Lower lobe of right lung (tissue), 2 donors: ENCODE results near the gene NPM1. TPM values are rescaled to one million over a fixed set of nuclear protein-coding genes. Genes with fewer than 3 reads are reported as not detected.

Experiments used
- ATAC-seq, 2 donors: fragments of 200-7000 bp; cut with Tn5 transposase; one replicate each; pipeline ENCODE4 v1.9.1; 2020 to 2022; ENCODE audit warnings: mild to moderate bottlenecking in 2 of 2, moderate library complexity in 2 of 2
- DNase-seq: peaks from one replicate; pipeline ENCODE4 v3.0.0-alpha.2; 2020
- H3K27ac ChIP-seq: fragments of 200-600 bp; one replicate; pipeline ENCODE4 v1.8.0; 2022
- H3K27me3 ChIP-seq: fragments of 200-600 bp; one replicate; pipeline ENCODE4 v1.8.0; 2022; ENCODE audit warnings: low read depth
- H3K36me3 ChIP-seq: fragments of 200-600 bp; one replicate; pipeline ENCODE4 v1.8.0; 2022; ENCODE audit warnings: mild to moderate bottlenecking
- H3K4me1 ChIP-seq: fragments of 200-600 bp; one replicate; pipeline ENCODE4 v1.8.0; 2022
- H3K4me3 ChIP-seq: fragments of 200-600 bp; one replicate; pipeline ENCODE4 v1.8.0; 2022; ENCODE audit warnings: mild to moderate bottlenecking
- H3K9me3 ChIP-seq: fragments of 200-600 bp; one replicate; pipeline ENCODE4 v1.8.0; 2022
- CTCF ChIP-seq: fragments of 200-600 bp; IDR thresholded peaks from one replicate; pipeline ENCODE4 v1.8.0; 2022; ENCODE audit warnings: antibody characterized with exemption, mild to moderate bottlenecking
- intact Hi-C: fragments of 100-400 bp; cut with DNase I; formaldehyde crosslinking; loops from one replicate; pipeline ENCODE4 v1.11.0; 2022
- total RNA-seq: library from RNA; stranded (reverse); fragmentation: NEBNext Ultra II Directional; extraction: Animal tissue kit (Norgen Biotek cat#: 25700); gene quantifications from one replicate; pipeline ENCODE4 v1.2.1, GENCODE V29; 2021
- donor health status: DM: no; HTN: yes; CAD: no; lungs with severe emphysema.

The NPM1 gene
- total RNA-seq, 1 donor from 2014 or later = 684 TPM

- H3K27me3 ChIP-seq = no peaks in the 10 kb centered on the region
- no peak for ATAC-seq
- H3K9me3 ChIP-seq = no peaks in the 10 kb centered on the region
- no peak for DNase-seq
- H3K4me3 ChIP-seq = no peak overlapping the region
- no peak overlapping the region for H3K27ac ChIP-seq
- H3K36me3 ChIP-seq = no peaks in the 10 kb centered on the region
- intact Hi-C loops = no loop called here
- H3K4me1 ChIP-seq = no peaks in the 10 kb centered on the region
- no peak for TF ChIP-seq CTCF
These were observed 53.7 kb downstream of the NPM1 start for GRCh38 chr5:171441246-171441791.

- Histone ChIP-seq H3K27me3 (no peaks in the 10 kb centered on the region), H3K36me3 (no peaks in the 10 kb centered on the region), H3K27ac (no peak overlapping the region), H3K4me3 (no peak overlapping the region), H3K9me3 (no peaks in the 10 kb centered on the region), H3K4me1 (no peaks in the 10 kb centered on the region)
- no peak for TF ChIP-seq CTCF
- intact Hi-C loops = no loop called here
- ATAC-seq = no peak
- no peak for DNase-seq
These were observed 54.8 kb downstream of the NPM1 start for GRCh38 chr5:171442287-171443042.

- Histone ChIP-seq H3K36me3 (no peaks in the 10 kb centered on the region), H3K9me3 (no peaks in the 10 kb centered on the region), H3K4me1 (no peaks in the 10 kb centered on the region), H3K4me3 (no peak overlapping the region), H3K27ac (no peak overlapping the region), H3K27me3 (no peaks in the 10 kb centered on the region)
- intact Hi-C loops = no loop called here
- no peak for DNase-seq
- no peak for ATAC-seq
- TF ChIP-seq CTCF = no peak
These were observed 56.9 kb downstream of the NPM1 start for GRCh38 chr5:171444582-171444981.

GRCh38 chr5:171445644-171446516 is 58.2 kb downstream of the NPM1 start:
- Histone ChIP-seq H3K4me3 (no peak overlapping the region), H3K9me3 (no peaks in the 10 kb centered on the region), H3K27ac (no peak overlapping the region), H3K27me3 (peaks cover 2% of the 10 kb centered on the region), H3K4me1 (no peaks in the 10 kb centered on the region), H3K36me3 (no peaks in the 10 kb centered on the region)
- intact Hi-C loops = no loop called here
- ATAC-seq (peak in 1 of 2 donors; percentile 13), DNase-seq (no peak)
- TF ChIP-seq CTCF = no peak

- TF ChIP-seq CTCF = no peak
- DNase-seq (no peak), ATAC-seq (no peak)
- Histone ChIP-seq H3K9me3 (no peaks in the 10 kb centered on the region), H3K4me3 (no peak overlapping the region), H3K36me3 (no peaks in the 10 kb centered on the region), H3K27ac (no peak overlapping the region), H3K27me3 (peaks cover 8% of the 10 kb centered on the region), H3K4me1 (peaks cover 4% of the 10 kb centered on the region)
- intact Hi-C loops = no loop called here
These were observed 59.6 kb downstream of the NPM1 start for GRCh38 chr5:171447226-171447625.
